OCI-LY1 (cell line): Measurements from ENCODE around the gene TAF11L6.
"Not testable (repeated sequence)": the region's sequence is repeated elsewhere in the genome, so short reads cannot be mapped to it uniquely, and the experiment has no call there.

Experiments
- CTCF ChIP-seq: fragments of 200-600 bp; sonication (generic), shearing (Covaris generic); IDR thresholded peaks from 2 replicates; pipeline ENCODE4 v1.5.1; 2017; ENCODE audit warnings: mild to moderate bottlenecking, antibody characterized with exemption, low read length, moderate library complexity, mixed read lengths
- EZH2 ChIP-seq: fragments of 200-600 bp; sonication (generic), shearing (Covaris generic); IDR thresholded peaks from 2 replicates; pipeline ENCODE4 v1.8.0; 2017; ENCODE audit warnings: borderline replicate concordance, mixed run types, mild to moderate bottlenecking, antibody characterized with exemption, low read length, moderate library complexity, mixed read lengths

GRCh38 chr5:17524935-17525334 is 3.5 kb upstream of the TAF11L6 start, which contains the start of gene TAF11L5:
- TF ChIP-seq CTCF, EZH2: not testable (repeated sequence)
